Measurements from ENCODE around the gene SECISBP2.

The SECISBP2 gene

GRCh38 chr9:89408628-89409101, 90.4 kb downstream of the SECISBP2 start:
- DNase-seq (ENCODE audit: low read depth): peak; percentile 72
- 0 out of 2 replicates have a peak overlapping the region, but pooled peaks have one; percentile 15 for H3K4me3 ChIP-seq (ENCODE audit: low read depth, low read length)
- no peak for TF ChIP-seq CTCF (IDR thresholded peaks at IDR 0.05; ENCODE audit: insufficient read depth, low read depth, low read length, missing control alignments)
